Right lobe of liver (tissue), 6 donors: ENCODE results near the gene ABCB10. TPM values are rescaled to one million over a fixed set of nuclear protein-coding genes. Genes with fewer than 3 reads are reported as not detected.

Experiments
- ATAC-seq, 4 donors: fragments of 200-7000 bp; cut with Tn5 transposase; one replicate each; pipeline ENCODE4 v1.9.1; 2020; ENCODE audit warnings: mild to moderate bottlenecking in 4 of 4, moderate library complexity in 4 of 4
- DNase-seq, 3 donors: peaks; one replicate each; pipeline ENCODE4 v3.0.0-alpha.2; 2020
- H3K27ac ChIP-seq, 3 donors: fragments of 200-600 bp; one replicate each; pipeline ENCODE4 v1.8.0; 2022
- H3K27me3 ChIP-seq, 2 donors: fragments of 200-600 bp; one replicate each; pipeline ENCODE4 v1.8.0; 2022
- H3K36me3 ChIP-seq, 4 donors: fragments of 200-600 bp; sonication (generic) in 1 of 4; one replicate each; pipeline versions ENCODE4 v1.5.1 to v1.8.0; 2017 to 2022; ENCODE audit warnings: control low read depth in 1 of 4
- H3K4me1 ChIP-seq, 4 donors: fragments of 200-600 bp; sonication (generic) in 1 of 4; one replicate each; pipeline versions ENCODE4 v1.5.1 to v1.8.0; 2017 to 2022; ENCODE audit warnings: control low read depth in 1 of 4
- H3K4me3 ChIP-seq, 3 donors: fragments of 200-600 bp; one replicate each; pipeline ENCODE4 v1.8.0; 2022
- H3K9me3 ChIP-seq, 4 donors: fragments of 200-600 bp; sonication (generic) in 1 of 4; one replicate each; pipeline versions ENCODE4 v1.5.1 to v1.8.0; 2017 to 2022; ENCODE audit warnings: control low read depth in 1 of 4
- CTCF ChIP-seq, 4 donors: fragments of 200-600 bp in 3 of 4; fragments of 450-650 bp in 1 of 4; IDR thresholded peaks; one replicate each; pipeline versions ENCODE4 v1.5.1 to v1.8.0; 2016 to 2022; ENCODE audit warnings: antibody characterized with exemption in 4 of 4, mild to moderate bottlenecking in 2 of 4
- POLR2A ChIP-seq: fragments of 450-650 bp; IDR thresholded peaks from one replicate; pipeline ENCODE4 v1.6.1; 2017; ENCODE audit warnings: antibody characterized with exemption, mild to moderate bottlenecking
- WGBS: methylation state at CpG from one replicate; pipeline ENCODE4 v1.1.6; 2018; ENCODE audit warnings: low coverage, low lambda C conversion rate; ENCODE audit not compliant: insufficient coverage; ENCODE audit errors: missing lambda C conversion rate; 5-methylcytosine and 5-hydroxymethylcytosine counted together
- intact Hi-C, 2 donors: fragments of 100-400 bp; cut with DNase I; formaldehyde crosslinking; loops; one replicate each; pipeline versions ENCODE4 v1.11.2 to v1.14.1; 2022
- total RNA-seq, 6 experiments: library from RNA; depleted of rRNA in 2 of 6; stranded (reverse); fragments of >200 nt in 2 of 6; fragmentation: NEBNext Ultra II Directional in 3 of 6; extraction: Animal tissue kit (Norgen Biotek cat#: 25700) in 3 of 6; gene quantifications; one replicate each; pipeline versions ENCODE4 v1.1.0 to v1.2.4, GENCODE V29; 2016 to 2023
- donor health status: DM: no; HTN: yes; CAD: no.
- donor health status: DM: no; HTN: no; CAD: no.
- donor health status: DM: no; HTN: no; CAD: no.
- donor health status: DM: no; HTN: yes; CAD: no.
- donor health status: DM: no; HTN: yes; CAD: no.

The ABCB10 gene
- total RNA-seq, 6 experiments from 2014 or later = 12.9 to 16.2 (median 13.7) TPM

- Histone ChIP-seq H3K27me3 (no peaks in the 10 kb centered on the region), H3K4me3 (peak overlapping the region; percentile 78 to 86 (median 82)), H3K4me1 (peaks cover 0 to 20% (median 6%) of the 10 kb centered on the region in 4 donors), H3K9me3 (no peaks in the 10 kb centered on the region), H3K36me3 (no peaks in the 10 kb centered on the region), H3K27ac (peak overlapping the region; percentile 62 to 87 (median 70))
- ATAC-seq = peak; percentile 19 to 37 (median 25)
- WGBS = 0% methylated on average over 8 of the region's 59 CpGs
- intact Hi-C loops = no loop called here
- DNase-seq = peak; percentile 67 to 72 (median 70)
- TF ChIP-seq POLR2A (no peak), CTCF (IDR thresholded peaks at IDR 0.05) (peak in 2 of 4 donors; percentile 14 to 24)
These were observed 543 bp downstream of the ABCB10 start for GRCh38 chr1:229557913-229558414.

- peak overlapping the region; percentile 78 to 86 (median 82) for H3K4me3 ChIP-seq
- TF ChIP-seq CTCF (IDR thresholded peaks at IDR 0.05) (no peak), POLR2A (no peak)
- no peaks in the 10 kb centered on the region for H3K9me3 ChIP-seq
- ATAC-seq (no peak), DNase-seq (no peak)
- H3K27me3 ChIP-seq = no peaks in the 10 kb centered on the region
- peaks cover 0 to 20% (median 6%) of the 10 kb centered on the region in 4 donors for H3K4me1 ChIP-seq
- intact Hi-C loops = no loop called here
- 36% methylated on average over 5 of the region's 5 CpGs for WGBS
- H3K36me3 ChIP-seq = no peaks in the 10 kb centered on the region
- H3K27ac ChIP-seq = peak overlapping the region in 2 of 3 donors; percentile 70 to 87
These were observed 1.2 kb downstream of the ABCB10 start for GRCh38 chr1:229557200-229557850.

- TF ChIP-seq POLR2A = no peak
- TF ChIP-seq CTCF (IDR thresholded peaks at IDR 0.05) = no peak
- 70% methylated on average over 6 of the region's 10 CpGs for WGBS
- Histone ChIP-seq H3K4me3 (no peak overlapping the region), H3K4me1 (peaks cover 0 to 35% (median 15%) of the 10 kb centered on the region in 4 donors), H3K27me3 (no peaks in the 10 kb centered on the region), H3K9me3 (no peaks in the 10 kb centered on the region), H3K27ac (no peak overlapping the region), H3K36me3 (no peaks in the 10 kb centered on the region)
- intact Hi-C loops = no loop called here
- ATAC-seq (no peak), DNase-seq (no peak)
These were observed 3.5 kb downstream of the ABCB10 start for GRCh38 chr1:229554886-229555621.

GRCh38 chr1:229553621-229554130, 4.8 kb downstream of the ABCB10 start:
- no peak for DNase-seq
- H3K9me3 ChIP-seq = no peaks in the 10 kb centered on the region
- intact Hi-C loops = no loop called here
- ATAC-seq = no peak
- no peak overlapping the region for H3K4me3 ChIP-seq
- no peak for TF ChIP-seq CTCF (IDR thresholded peaks at IDR 0.05)
- TF ChIP-seq POLR2A = no peak
- H3K27me3 ChIP-seq = no peaks in the 10 kb centered on the region
- 88% methylated on average over 7 of the region's 7 CpGs for WGBS
- H3K4me1 ChIP-seq = peaks cover 0 to 34% (median 17%) of the 10 kb centered on the region in 4 donors
- H3K36me3 ChIP-seq = no peaks in the 10 kb centered on the region
- no peak overlapping the region for H3K27ac ChIP-seq
